Umbilical cord (tissue), 2 donors: Measurements from ENCODE around the gene RNF43. TPM values are rescaled to one million over a fixed set of nuclear protein-coding genes. Genes with fewer than 3 reads are reported as not detected.

Source experiments
- DNase-seq: peaks from one replicate; pipeline ENCODE4 v3.0.0-alpha.2; 2015; ENCODE audit warnings: low spot score
- total RNA-seq: library from RNA; depleted of rRNA; stranded (reverse); fragments of >200 nt; gene quantifications from one replicate; pipeline ENCODE4 v1.2.3, GENCODE V29; 2014; ENCODE audit warnings: low replicate concordance; ENCODE audit not compliant: insufficient read depth

RNF43 gene
- 3.6 TPM for total RNA-seq

DNA sequence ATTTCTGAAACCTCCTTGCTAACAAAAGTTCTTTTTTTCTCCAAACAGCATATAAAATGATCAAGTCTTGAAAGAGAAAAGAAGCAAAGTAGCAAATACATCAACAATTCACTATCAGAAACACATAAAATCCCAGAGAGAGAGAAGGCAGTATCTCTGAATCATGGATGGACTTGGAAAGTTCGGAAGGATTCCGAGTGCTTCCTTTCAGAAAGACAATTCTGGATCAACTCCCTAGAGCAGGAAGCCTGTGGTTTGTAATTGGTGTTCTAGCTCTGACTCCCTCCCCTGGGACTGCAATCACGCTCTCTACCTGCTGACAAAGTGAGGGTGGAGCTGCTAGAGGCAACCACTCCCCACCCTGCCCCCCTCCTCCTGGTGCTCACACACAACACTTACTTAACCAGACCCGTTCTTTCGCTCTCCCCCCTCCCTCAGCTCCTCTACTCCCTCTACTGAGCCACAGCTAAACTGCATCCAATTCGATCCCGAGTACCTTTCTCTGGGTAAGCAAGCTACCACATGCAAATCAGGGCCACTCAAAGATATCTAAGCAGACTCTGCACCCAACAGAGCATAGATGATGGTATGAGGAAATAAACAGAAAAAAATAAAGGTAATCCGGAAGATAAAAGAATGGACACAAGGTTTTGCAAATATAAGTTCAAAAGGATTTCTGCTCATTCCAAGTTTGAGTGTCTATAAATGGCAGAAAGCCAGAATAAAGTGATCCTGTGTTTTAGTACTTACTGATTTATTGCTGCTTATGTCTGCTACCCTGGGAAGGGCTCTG, at the start of gene RNF43:
TSS of gene RNF43 (minus strand) at position 235 of the 793 bp plus-strand sequence. CDS start 1,957 bp downstream, outside the sequence.
- DNase-seq, result peak; percentile 95

DNA sequence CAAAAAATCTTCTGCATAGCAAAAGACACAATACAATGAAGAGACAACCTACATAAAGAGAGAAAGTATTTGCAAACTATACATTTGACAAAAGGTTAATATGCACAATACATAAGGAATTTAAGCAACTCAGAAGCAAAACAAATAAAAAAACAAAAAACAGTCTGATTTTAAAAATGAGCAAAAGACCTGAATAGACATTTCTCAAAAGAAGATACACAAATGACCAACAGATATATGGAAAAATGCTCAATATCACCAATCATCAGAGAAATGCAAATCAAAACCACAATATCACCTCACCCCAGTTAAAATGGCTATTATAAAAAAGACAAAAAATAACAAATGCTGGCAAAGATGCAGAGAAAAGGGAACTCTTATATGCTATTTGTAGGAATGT, 38.2 kb upstream of the RNF43 start:
- no peak for DNase-seq

DNA sequence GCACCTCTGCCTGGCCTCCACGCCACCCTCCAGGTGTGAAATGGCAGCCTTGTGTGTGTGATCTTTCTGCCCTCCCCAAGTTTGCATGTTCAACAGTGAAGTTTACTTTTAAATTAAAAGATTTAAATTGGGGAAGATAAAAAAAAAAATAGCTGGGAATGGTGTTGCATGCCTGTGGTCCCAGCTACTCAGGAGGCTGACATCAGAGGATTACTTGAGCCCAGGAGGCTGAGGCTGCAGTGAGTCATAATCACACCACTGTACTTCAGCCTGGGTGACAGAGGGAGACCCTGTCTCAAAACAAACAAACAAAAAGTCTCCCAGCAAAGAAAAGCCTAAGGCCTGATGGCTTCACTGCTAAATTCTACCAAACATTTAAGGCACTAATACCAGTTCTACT, 35.4 kb upstream of the RNF43 start:
- no peak for DNase-seq

DNA sequence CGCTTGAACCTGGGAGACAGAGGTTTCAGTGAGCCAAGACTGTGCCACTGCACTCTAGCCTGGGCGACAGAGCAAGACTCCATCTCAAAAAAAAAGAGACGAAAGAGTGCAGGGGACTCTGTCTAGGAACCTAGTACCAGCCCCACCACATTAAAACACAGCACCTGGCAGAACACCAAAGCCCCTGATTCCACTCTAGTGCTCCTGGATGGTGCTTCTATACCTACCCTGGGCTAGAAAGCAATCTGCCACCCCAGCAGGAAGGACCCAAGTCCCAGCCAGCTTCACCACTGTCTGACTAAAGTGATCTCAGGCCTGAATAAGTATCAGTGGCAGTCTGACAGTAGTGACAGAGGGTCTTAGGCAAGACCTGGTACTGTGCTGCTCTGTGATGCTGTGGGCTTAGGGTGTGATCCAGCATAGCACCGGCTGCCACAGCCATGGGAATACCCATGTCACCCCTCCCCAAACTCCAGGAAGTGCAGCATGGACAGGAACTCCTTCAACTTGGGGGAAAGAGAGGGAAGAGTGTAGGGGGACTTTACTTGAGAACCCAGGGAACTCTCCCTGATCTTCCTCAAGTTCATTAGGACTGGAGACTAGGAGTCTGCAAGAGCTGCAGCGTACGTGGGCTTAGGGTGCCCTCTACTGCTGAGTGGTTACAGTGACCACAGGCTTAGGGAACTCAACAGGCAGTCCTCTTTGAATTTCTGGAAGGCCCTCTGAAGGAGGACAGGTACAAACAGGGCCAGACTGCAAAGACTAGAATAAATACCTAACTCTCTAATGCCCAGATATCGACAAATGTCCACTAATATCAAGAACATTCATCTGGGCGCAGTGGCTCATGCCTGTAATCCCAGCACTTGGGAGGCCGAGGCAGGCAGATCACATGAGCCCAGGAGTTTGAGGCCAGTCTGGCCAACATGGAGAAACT, 30.0 kb upstream of the RNF43 start:
- peak; percentile 60 for DNase-seq

DNA sequence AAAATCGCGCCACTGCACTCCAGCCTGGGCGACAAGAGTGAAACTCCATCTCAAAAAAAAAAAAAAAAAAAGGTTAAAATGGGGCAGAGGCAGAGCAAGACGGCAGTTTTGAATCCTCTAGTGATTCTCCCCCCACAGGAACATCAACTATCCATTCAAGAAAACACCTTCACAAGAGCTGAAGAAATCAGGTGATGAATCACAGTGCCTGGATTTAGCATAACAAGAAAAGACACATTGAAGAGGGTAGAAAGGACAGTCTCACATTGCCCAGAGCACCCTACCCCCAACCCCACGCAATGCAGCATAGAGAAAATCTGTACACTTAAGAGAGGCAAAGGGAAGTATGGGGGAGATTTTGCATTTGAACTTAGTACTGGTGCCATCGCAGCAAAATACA, 28.8 kb upstream of the RNF43 start:
- DNase-seq, result no peak

DNA sequence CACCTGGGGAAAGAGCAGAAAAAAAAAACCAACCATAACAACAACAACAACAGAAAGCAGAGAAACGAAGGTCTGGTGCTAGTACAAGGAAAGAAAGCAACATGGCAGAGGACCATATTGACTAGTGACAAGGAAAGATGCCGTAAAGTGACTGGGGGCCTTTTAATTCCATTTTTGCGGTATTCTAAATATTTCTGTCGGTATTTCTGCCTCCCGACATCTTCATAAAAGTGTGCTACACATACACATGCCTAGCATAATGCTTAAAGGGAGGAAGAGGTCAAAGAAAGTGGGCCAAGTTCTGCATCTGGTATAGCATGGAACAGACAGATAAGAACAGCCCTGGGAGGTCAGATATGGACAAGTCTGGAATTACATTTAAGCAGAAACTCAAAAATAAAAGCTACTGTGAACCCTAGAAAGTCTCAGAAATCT, 19.5 kb upstream of the RNF43 start:
- peak; percentile 59 for DNase-seq

DNA sequence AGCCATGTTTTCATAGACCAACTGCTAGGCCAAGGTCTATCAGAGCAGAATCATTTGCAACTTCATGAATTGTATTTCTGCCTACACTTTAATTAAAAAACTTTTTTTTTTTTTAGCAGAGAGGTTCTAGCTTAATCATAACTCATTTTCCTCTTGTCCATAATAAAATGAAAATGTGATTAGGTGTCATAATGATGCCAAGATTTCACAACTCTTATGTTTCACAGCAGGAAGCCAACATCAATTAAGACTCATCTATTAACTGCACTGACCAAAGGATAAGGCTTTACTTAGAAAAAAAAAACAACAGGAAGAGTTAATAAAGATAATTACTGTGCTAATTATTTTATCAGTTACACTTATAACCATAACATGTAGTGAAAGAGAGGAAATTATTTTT, 18.9 kb upstream of the RNF43 start:
- DNase-seq, result no peak

DNA sequence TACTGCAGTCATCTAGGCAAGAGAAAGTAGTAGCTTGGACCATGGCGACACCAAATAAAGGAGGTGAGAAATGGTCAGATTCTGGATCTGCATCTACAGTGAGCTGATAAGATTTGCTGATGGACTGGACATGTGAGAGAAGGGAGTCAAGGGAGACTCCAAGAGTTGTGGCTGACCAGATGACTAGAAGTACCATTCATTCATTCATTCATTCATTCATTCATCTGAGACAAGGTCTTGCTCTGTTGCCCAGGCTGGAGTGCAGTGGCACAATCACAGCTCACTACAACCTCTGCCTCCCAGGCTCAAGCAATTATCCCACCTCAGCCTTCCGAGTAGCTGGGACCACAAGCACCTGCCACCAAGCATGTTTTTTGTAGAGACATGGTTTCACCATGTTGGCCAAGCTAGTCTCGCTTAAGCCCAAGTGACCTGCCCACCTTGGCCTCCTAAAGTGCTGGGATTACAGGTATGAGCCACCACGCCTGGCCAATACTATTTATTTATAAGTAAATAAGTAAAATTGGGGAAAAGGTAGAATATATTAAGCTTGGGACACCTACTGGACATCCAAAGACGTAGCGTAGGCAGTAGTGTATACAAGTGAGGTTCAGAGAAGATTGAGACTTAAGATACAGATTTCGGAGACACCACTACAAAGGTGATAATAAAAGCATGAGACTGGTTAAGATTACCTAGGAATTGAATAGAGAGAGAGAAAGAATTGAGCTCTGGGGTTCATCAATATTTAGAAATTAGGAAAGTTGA, 15.7 kb upstream of the RNF43 start:
- no peak for DNase-seq

DNA sequence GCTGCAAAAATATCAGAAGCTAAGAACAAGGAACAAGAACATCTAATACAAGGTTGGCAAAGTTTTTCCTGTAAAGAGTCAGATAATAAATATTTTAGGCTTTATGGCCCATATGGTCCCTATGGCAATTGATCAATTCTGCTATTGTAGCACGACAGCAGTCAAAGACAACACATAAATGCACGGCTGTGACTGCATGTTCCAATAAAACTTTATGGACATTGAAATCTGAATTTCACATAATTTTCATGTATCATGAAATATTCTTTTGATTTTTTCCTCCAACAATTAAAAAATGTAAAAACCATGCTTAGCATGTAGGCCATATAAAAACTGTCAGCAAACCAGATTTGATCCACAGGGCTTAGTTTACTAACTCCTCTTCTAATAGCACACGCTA, 10.5 kb upstream of the RNF43 start:
- no peak for DNase-seq

DNA sequence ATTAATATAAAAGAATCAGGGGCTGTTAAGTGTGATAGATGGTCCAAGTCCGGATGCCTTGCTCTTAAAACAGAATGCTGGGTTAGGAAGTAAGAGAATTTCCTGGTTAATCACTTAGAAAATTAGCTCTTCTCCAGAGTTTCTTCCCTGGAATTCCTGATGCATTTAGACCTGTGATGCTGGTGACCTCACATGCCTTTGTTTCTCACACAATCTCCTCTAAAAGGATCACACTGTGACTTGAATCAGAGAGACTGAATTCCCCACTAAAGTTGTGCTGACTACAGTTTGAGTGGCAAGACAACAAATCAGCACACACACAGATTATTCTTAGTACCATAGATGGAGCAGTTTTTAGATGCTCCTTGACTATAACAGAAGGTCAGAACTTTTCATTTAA, 4.4 kb upstream of the RNF43 start:
- no peak for DNase-seq

DNA sequence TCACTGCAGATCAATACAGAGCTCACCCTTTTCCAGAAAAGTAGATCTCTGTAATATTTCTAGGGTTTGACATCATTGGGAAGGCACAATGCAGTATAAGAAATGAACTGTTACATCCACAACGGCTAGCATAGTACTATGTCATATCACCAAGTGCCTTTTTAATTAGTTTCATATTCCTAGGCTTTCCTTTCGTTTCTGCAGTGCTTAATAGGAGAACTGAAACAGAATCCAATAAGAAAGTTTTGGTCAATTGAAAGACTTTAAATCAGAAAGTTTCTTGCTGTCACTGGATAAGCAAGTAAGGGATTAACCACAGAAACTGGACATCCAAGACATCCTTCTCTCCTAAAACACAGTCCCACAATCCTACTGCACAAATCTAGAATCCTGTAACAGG, 3.5 kb upstream of the RNF43 start:
- no peak for DNase-seq

DNA sequence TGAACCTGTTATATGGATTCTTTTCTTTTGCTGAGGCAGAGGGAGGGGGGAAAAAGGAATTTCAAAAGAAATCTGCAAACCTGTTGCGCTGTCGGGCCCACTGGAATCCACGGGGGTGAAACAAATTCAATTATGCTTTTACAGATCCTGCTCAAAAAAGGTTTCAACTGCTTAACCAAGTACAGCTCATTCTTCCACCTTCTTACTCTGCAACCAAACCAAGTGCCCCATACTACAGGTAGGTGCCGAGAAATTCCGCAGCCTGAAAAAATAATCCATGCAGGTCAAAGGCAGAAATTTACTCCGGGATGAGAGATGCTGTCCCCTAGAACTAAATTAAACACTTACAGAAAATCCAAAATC, 416 bp downstream of the RNF43 start:
- peak; percentile 7 for DNase-seq

DNA sequence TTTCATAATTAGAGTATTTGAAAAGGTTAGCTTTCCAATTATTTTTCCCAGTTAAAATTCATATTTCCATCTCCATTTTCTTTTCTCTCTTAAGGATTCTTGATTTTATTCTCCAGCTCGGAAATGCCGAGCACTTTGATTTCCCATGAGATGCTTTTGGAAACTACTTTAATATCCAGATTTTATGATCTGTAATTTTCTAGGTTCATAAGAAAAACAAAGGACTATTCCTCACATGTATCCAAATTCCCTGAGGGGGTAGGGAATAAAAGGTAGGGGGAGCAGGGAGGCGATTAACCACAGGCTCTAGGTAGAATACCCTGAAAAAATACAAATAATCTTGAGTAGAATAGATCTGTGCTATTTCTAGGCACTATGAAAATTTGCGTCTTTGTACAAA, 938 bp downstream of the RNF43 start:
- DNase-seq, result no peak

DNA sequence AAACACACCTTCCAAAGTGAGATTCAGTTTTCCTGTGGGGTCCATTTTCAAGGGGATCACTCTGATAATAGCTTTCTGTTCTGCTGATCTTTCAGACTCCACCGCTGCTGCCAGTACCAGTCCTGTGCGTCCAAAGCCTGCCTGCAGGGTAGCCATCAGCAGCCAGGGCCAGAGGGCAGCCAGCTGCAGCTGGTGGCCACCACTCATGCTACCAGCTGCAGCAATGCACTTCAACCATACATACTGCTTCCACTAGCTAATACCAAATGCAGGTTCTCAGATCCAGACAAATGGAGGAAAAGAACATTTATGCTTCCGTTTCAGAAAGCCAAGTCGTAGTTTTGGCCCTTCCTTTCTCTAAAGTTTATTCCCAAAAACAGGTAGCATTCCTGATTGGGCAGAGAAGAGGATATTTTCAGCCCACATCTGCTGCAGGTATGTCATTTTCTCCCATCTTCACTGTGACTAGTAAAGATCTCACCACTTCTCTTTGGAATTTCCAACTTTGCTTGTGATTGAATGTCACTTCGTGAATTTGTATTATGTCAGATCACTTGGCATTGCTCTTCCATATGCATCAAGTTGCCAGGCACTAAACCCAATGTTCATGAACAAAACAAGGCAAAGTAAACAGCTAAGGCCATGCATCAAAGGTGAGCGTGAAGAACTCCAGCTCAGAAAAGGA, 1.8 kb downstream of the RNF43 start:
- no peak for DNase-seq

DNA sequence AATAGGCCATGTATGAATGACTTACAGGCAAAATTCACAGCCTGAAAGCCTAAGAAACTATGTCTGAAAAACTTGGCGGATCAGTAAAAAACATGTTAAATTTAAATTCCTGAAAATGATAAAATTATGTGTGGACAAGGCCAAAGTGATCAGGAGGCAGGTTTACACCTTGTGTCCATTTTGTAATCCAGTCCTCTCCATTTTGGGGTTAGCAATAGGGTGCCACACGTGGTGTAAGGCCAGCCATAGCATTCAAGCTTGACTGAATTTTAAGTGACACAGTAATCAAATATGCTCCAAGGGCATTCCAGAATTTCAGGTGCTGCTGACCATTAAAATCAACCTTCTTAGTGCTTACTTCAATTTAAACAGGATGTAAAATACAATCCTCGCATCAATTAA, 2.7 kb downstream of the RNF43 start:
- no peak for DNase-seq

DNA sequence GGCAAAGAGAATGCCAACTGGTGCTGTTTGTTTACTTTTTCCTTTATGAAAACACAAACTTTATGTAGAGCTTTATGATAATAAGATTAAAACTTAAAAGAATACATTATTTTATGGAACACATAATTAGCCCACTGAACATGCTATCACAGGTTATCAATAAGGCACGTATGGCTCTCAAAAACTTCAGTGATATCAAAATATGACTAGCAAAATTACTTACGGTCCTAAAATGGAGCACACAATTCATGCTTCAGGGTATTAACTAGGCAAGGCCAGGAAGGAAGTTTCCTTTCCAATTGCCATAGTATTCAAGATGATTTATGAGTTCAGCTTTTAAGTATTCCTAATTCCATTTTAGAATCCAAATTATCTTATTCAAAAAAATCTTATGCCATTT, 3.6 kb downstream of the RNF43 start:
- no peak for DNase-seq

DNA sequence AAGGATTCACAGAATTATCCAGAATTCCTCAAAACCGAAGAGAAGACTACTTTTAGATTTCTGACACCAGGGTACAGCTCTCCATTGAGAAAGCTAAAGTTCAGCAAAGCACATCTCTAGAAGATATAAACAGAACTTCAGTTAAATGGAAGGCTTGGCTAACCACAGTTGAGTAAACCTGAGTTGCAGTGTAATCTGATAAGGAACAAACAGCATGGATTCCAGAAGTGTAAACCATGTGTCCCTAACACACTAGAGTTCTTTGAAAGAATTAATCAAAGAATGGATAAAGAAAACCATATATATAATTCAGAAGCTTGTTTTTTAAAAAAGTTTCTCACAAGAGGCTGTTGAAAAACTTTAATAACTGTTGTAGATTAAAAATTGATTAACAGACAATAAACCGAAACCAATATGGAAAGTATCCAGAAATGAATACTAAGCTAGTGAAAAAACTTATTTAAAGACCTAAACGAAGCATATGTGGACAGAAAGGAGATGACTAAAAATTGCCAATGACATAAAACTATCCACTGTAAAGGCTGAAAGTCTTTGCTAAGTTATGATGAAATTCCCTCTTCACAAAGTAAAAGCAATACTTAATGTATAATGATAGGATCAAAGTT, 4.3 kb downstream of the RNF43 start:
- no peak for DNase-seq

DNA sequence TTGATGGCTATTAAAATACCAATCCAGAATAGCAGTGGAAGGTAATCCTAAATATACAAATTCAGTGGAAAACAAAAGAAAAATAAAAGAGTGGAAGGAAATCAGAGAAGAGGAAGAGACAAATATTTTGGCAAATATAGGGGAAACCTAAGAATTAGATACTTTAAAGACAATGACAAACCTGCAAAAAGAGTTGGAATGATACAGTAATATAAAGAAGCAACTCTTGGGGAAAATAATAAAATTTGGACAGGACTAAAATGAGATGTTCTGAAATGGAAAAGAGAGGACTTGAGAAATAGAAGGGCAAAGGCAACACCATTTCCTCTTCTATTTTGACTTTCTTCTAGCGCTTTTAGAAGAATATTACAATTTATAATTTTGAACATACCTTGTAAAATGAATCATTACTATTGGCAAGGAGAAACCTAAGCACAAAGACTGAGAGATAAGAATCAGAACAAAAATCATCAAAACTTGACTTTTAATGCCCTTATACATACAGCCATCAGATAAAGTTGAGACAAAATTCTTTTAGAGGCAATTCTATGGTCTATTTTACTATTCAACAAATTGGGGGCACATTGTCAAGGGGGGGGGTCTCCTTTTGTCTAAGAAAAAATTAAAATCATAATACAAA, 5.2 kb downstream of the RNF43 start:
- DNase-seq, result no peak

DNA sequence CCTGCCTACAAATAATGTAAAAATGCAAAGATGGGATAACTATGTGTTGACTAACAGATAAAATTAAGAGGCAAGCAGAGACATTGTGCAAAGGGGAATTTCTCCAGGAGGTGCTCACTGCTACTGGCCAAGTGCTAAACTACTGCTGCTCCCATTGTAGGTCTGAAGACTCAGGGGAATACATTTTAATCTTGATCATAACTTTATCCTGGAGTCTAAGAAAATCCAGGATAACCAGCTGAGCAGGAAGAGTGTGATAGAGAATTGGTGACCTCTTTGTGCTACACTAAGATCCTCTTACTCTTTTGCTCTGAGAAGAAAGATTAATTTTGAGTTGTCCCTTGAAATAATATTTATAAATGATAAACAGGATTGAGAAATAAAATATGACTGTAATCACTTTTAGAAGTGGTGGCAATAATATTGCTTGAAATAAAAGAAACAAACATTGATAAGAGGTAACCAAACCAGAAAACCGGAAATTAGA, 5.9 kb downstream of the RNF43 start:
- DNase-seq, result no peak

DNA sequence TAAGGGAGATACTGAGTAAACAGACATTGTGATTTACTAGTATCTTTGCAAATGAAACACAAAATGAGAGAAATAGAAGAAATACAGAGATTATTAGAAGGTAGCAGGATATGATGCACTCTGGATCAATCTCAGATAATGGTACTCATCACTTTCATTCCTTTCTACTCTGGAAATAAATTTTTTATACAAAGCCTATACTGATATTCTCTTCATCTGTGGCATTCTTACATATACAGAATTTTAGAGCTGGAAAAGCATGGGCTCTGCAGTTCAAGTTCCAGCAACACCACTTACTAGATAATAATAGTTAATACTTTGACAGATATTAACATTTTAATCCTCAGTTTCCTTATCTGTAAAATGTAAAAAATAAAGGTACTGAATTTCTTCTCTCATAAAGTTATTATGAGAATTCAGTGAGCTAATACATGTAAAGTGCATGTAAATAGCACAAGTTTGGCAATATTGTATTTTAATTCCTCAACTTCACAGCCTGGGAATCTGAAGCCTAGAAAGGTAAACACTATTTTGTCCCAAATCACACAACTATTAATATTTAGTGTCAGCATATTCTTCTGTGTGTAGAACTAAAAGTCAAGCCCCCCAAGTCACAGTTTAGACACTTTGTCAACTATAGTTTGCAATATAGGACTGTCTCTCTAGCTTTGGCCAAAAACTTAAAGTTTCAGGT, 6.5 kb downstream of the RNF43 start:
- DNase-seq, result no peak
